HG03175 (cell line): Measurements from ENCODE around the gene CYP2A13.
"Not testable (repeated sequence)": the region's sequence is repeated elsewhere in the genome, so short reads cannot be mapped to it uniquely, and the experiment has no call there.

Experiments
- ATAC-seq: cut with Tn5 transposase; IDR thresholded peaks from one replicate; pipeline ENCODE4 v1.9.1; 2021; ENCODE audit warnings: mild to moderate bottlenecking, moderate library complexity; ENCODE audit not compliant: unreplicated experiment

The CYP2A13 gene

DNA sequence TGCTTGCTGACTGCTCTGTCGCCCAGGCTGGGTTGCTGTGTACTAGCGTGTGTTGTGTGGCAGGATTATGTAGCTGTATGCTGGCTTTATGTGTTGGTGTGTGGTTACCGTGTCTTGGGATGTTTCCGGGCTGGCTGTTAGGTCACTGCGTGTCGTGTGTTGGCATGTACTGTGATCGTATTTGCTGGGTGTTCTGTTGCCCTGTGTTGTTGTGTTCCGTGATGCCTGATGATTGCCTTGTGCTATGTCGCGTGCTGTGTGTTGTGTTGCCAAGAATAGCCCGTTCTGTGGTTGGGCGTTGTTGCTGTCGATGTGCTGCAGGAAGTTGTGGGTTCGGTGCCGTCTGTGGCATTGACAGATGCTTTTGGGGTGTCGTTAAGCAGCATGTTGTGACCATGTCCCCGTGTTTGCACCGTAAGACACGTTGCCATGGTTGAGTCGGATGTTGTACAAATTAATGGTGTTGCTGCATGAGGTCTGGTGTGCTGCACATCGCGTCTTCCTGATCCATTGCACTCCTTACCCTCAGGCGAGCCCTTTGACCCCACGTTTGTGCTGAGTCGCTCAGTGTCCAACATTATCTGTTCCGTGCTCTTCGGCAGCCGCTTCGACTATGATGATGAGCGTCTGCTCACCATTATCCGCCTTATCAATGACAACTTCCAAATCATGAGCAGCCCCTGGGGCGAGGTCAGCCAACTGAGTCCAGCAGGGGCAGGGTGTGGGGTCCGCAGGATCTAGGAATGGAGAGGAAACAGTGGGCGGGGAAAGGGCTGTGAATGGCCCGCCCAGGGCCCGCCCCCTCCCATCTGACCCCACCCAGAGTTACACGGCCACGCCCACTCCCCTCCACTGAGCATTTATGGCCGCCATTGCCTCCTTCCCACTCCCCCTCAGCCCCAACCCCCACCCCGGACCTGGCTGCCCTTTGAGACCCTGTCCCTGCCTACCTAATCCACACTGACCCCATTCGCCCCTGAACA lies 33.0 kb downstream of the CYP2A13 start:
- ATAC-seq: not testable (repeated sequence)

DNA sequence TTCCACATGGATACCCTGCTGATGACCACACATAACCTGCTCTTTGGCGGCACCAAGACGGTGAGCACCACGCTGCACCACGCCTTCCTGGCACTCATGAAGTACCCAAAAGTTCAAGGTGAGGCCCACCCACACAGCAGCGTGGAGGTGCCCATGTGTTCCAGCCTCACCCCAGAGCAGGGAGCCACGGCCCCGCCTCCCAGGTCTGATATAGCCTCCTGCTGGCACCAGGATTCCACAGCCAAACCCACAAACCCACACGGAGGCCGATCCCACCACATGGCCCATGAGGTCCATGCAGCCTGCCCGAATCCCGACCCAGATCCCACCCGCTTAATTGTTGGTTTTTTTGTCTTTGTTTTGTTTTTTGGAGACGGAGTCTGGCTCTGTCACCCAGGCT lies 34.6 kb downstream of the CYP2A13 start:
- ATAC-seq: not testable (repeated sequence)

- ATAC-seq: no peak
Measured at GRCh38 chr19:41123716-41124294, 35.6 kb downstream of the CYP2A13 start.

DNA sequence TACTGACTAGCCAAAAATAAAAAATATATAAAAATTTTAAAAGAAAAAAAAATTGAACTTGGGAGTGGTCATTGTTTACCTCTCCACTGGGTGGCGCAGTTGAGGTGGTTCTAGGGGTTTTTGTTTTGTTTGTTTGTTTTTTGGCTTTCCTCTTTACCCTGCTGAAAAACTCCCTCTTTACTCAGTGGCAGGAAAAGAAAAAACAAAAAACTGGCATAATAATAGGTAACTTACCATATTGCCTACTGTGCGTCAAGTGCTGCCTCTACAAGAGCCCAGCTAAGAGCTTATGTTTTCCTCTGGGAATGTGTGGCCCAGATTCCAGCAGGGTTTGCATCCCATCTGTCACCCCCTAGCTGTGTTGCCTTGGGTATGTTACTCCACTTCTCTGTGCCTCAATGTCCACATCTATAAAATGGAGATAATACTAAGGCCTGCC lies 38.5 kb downstream of the CYP2A13 start:
- not testable (repeated sequence) for ATAC-seq

- ATAC-seq: not testable (repeated sequence)
Measured at GRCh38 chr19:41127362-41127761, 39.1 kb downstream of the CYP2A13 start.

DNA sequence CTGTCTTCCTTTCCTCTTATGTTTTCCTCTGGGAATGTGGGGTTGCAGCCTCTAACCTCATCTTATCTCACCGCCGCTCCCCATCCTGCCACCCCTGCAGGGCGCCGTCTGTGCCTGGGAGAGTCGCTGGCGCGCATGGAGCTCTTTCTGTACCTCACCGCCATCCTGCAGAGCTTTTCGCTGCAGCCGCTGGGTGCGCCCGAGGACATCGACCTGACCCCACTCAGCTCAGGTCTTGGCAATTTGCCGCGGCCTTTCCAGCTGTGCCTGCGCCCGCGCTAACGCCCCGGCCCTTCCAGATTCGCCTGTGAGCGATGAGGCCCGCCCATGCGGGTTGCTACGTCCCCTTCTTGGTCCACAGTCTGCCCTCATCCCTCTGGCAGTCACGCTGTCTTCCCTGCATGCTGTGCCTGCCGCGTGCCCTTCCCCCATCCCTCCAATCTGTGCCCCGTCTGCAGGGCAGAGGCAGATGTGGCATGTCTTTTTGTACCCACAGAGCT lies 39.6 kb downstream of the CYP2A13 start:
- not testable (repeated sequence) for ATAC-seq

DNA sequence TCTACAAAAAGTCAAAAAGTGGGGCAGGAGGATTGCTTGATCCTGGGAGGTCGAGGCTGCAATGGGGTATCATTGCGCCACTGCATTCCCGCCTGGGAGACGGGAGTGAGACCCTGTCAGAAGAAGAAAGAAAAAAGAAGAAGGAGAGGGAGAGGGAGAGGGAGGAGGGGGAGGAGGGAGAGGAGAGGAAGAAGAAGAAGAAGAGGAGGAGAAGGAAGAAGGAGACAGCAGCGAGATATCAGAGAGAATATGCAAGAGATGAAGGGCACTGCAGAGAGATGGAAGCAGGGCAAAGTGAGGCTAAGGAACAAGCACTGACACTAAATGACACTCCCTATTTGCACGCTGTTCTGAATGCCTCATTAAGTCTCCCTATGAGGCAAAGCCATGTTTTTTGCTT lies 40.4 kb downstream of the CYP2A13 start:
- ATAC-seq: no peak

DNA sequence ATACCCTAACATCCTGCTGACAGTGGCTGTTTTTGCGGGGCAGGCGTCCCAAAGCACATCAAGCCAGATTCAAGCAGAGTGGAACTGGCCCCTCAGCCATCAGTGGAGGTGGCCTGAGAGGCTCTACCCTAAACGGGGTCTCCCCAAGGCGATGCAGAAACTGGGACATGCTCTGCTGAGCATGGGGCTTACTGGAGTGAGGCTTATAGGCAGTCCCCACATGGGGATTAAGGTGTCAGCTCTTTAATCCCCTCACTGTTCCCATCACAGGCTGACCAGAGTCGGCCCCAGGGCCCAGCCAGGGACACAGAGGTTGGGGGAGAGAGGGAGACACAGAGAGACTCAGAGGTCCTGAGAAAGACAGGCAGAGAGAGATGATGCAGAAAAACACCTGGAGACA lies 42.9 kb downstream of the CYP2A13 start:
- no peak for ATAC-seq

DNA sequence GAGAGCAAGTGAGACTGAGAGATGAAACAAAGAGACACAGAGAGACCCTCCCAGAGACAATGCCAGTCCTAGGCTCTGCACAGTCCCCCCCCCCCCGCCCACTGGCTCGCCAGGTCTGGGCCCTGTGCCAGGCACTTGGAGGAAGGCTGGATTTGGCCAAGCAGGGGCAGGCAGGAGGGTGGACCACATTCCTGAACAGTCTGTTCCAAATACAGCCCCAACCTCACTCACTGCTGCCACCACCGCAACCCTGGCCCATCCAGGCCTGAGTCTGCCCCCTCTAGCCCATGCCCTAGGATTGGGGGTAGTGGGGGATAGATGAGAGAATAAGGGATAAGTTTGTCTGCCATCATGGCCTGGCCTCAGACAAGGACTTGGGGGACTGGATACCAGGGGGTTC lies 45.0 kb downstream of the CYP2A13 start:
- ATAC-seq: no peak

GRCh38 chr19:41134616-41135015 lies 46.4 kb downstream of the CYP2A13 start:
- no peak for ATAC-seq

GRCh38 chr19:41135390-41136384 lies 47.4 kb downstream of the CYP2A13 start:
- ATAC-seq: peak; percentile 49

- ATAC-seq: no peak
Measured at GRCh38 chr19:41136636-41137455, 48.6 kb downstream of the CYP2A13 start.

GRCh38 chr19:41144403-41144802 lies 56.2 kb downstream of the CYP2A13 start:
- no peak for ATAC-seq
